ENCODE measurements around the gene MIA2.

MIA2 gene

GRCh38 chr14:39302124-39302810, 68.6 kb downstream of the MIA2 start:
- Histone ChIP-seq H3K9me3 (ENCODE audit: control insufficient read depth, low read length) (no peaks in the 10 kb centered on the region), H3K36me3 (ENCODE audit: control insufficient read depth, insufficient read depth, low read length) (peaks cover 7% of the 10 kb centered on the region), H3K4me3 (ENCODE audit: extremely low read depth, insufficient read depth, low read length, poor library complexity, severe bottlenecking) (no peak overlapping the region), H3K27ac (ENCODE audit: low read depth, low read length, severe bottlenecking) (no peak overlapping the region), H3K4me1 (ENCODE audit: control insufficient read depth, insufficient read depth, low read length, poor library complexity, severe bottlenecking) (no peaks in the 10 kb centered on the region)
- WGBS, 2 experiments (ENCODE audit: insufficient coverage in 2 of 2) = 75 to 100% methylated on average over 1 to 4 of the region's 4 CpGs

DNA sequence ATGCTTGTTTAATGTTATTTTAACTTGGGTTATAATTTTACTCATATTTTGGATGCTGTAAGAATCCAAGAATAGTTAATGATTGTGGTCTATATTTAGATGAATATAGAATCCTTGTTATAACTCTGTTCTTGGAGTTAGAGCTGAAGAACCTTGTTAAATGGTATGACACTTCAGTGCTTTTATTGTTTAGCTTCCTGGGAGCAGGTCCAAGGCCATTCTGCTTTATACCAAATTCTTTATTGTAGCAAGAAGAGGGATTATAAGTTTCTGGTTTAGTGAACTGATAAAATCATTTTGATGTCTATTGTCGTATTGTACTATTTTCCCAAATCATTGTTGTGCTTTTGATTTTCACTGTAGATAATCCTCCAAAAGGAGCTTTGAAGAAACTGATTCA, 69.4 kb downstream of the MIA2 start:
- Histone ChIP-seq H3K36me3 (ENCODE audit: control insufficient read depth, insufficient read depth, low read length) (peaks cover 7% of the 10 kb centered on the region), H3K4me1 (ENCODE audit: control insufficient read depth, insufficient read depth, low read length, poor library complexity, severe bottlenecking) (no peaks in the 10 kb centered on the region), H3K4me3 (ENCODE audit: extremely low read depth, insufficient read depth, low read length, poor library complexity, severe bottlenecking) (no peak overlapping the region), H3K27ac (ENCODE audit: low read depth, low read length, severe bottlenecking) (no peak overlapping the region), H3K9me3 (ENCODE audit: control insufficient read depth, low read length) (no peaks in the 10 kb centered on the region)
- no CpG with 5 or more reads among the region's 1 CpG for WGBS, 2 experiments (ENCODE audit: insufficient coverage in 2 of 2)

GRCh38 chr14:39307815-39308214, 74.1 kb downstream of the MIA2 start:
- no peaks in the 10 kb centered on the region for H3K36me3 ChIP-seq (ENCODE audit: control insufficient read depth, insufficient read depth, low read length)
- 100% methylated on average over 1 of the region's 3 CpGs; no CpG with 5 or more reads in 1 of the 2 experiments for WGBS, 2 experiments (ENCODE audit: insufficient coverage in 2 of 2)
- no peak overlapping the region for H3K27ac ChIP-seq (ENCODE audit: low read depth, low read length, severe bottlenecking)
- no peaks in the 10 kb centered on the region for H3K4me1 ChIP-seq (ENCODE audit: control insufficient read depth, insufficient read depth, low read length, poor library complexity, severe bottlenecking)
- H3K4me3 ChIP-seq (ENCODE audit: extremely low read depth, insufficient read depth, low read length, poor library complexity, severe bottlenecking) = no peak overlapping the region
- no peaks in the 10 kb centered on the region for H3K9me3 ChIP-seq (ENCODE audit: control insufficient read depth, low read length)

GRCh38 chr14:39310051-39310450, 76.3 kb downstream of the MIA2 start:
- Histone ChIP-seq H3K4me3 (ENCODE audit: extremely low read depth, insufficient read depth, low read length, poor library complexity, severe bottlenecking) (no peak overlapping the region), H3K36me3 (ENCODE audit: control insufficient read depth, insufficient read depth, low read length) (no peaks in the 10 kb centered on the region), H3K9me3 (ENCODE audit: control insufficient read depth, low read length) (no peaks in the 10 kb centered on the region), H3K27ac (ENCODE audit: low read depth, low read length, severe bottlenecking) (no peak overlapping the region), H3K4me1 (ENCODE audit: control insufficient read depth, insufficient read depth, low read length, poor library complexity, severe bottlenecking) (no peaks in the 10 kb centered on the region)

DNA sequence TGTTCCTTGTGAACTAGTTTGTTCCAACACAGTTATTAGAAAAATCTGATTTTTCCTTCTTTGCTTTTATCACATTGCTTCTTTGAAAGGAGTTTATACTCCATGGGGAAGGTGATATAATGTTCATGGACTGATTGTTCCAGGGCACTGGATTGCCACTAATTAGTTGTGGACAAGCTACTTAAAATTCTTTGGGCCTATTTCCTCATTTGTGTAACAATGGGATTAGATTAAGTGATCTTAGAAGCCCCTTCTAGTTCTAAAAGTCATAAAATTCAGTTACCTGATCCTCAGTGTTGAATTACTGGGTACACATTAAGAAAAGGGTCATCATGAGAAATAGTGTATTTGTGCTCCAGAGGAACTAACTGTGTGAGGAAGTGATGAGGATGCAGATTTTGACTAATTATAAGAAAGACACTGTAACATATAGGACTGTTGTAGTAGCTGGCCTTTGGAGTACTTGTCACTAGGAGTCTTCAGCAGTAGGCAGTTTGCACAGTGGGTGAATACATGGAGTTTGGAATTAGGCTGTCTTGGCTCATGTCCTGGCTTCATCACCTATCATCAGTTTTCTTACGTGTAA, 82.2 kb downstream of the MIA2 start:
- Histone ChIP-seq H3K4me1 (ENCODE audit: control insufficient read depth, insufficient read depth, low read length, poor library complexity, severe bottlenecking) (no peaks in the 10 kb centered on the region), H3K27ac (ENCODE audit: low read depth, low read length, severe bottlenecking) (no peak overlapping the region), H3K36me3 (ENCODE audit: control insufficient read depth, insufficient read depth, low read length) (peaks cover 13% of the 10 kb centered on the region), H3K9me3 (ENCODE audit: control insufficient read depth, low read length) (no peaks in the 10 kb centered on the region), H3K4me3 (ENCODE audit: extremely low read depth, insufficient read depth, low read length, poor library complexity, severe bottlenecking) (no peak overlapping the region)
- no CpG with 5 or more reads among the region's 1 CpG for WGBS, 2 experiments (ENCODE audit: insufficient coverage in 2 of 2)

GRCh38 chr14:39316830-39317553, 83.3 kb downstream of the MIA2 start:
- Histone ChIP-seq H3K27ac (ENCODE audit: low read depth, low read length, severe bottlenecking) (no peak overlapping the region), H3K4me3 (ENCODE audit: extremely low read depth, insufficient read depth, low read length, poor library complexity, severe bottlenecking) (no peak overlapping the region), H3K9me3 (ENCODE audit: control insufficient read depth, low read length) (no peaks in the 10 kb centered on the region), H3K36me3 (ENCODE audit: control insufficient read depth, insufficient read depth, low read length) (peaks cover 19% of the 10 kb centered on the region), H3K4me1 (ENCODE audit: control insufficient read depth, insufficient read depth, low read length, poor library complexity, severe bottlenecking) (no peaks in the 10 kb centered on the region)
- WGBS, 2 experiments (ENCODE audit: insufficient coverage in 2 of 2) = 89 to 91% methylated on average over 4 to 5 of the region's 8 CpGs

GRCh38 chr14:39318574-39318973, 84.9 kb downstream of the MIA2 start:
- H3K4me1 ChIP-seq (ENCODE audit: control insufficient read depth, insufficient read depth, low read length, poor library complexity, severe bottlenecking) = no peaks in the 10 kb centered on the region
- H3K4me3 ChIP-seq (ENCODE audit: extremely low read depth, insufficient read depth, low read length, poor library complexity, severe bottlenecking) = no peak overlapping the region
- H3K27ac ChIP-seq (ENCODE audit: low read depth, low read length, severe bottlenecking) = no peak overlapping the region
- H3K9me3 ChIP-seq (ENCODE audit: control insufficient read depth, low read length) = no peaks in the 10 kb centered on the region
- peaks cover 22% of the 10 kb centered on the region for H3K36me3 ChIP-seq (ENCODE audit: control insufficient read depth, insufficient read depth, low read length)
- 95 to 100% methylated on average over 1 to 2 of the region's 2 CpGs for WGBS, 2 experiments (ENCODE audit: insufficient coverage in 2 of 2)

DNA sequence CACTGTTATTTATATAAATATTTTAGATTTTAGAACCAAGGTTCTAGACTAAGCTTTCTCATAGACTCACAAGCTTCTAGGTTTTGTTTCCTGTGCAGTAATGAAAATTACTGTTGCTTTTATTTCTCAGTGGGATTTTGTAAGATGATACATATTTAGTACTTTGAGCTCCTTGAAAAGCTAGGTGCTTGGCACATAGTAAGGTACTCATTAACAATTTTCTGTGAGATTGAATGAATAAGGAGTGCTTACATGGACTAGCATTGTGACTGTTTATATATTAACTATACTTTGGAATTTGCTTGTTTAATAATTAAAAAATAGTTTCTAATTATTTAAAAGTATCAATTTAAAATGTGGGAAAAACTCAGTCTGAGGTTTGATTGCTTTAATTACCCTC, 85.7 kb downstream of the MIA2 start:
- H3K4me1 ChIP-seq (ENCODE audit: control insufficient read depth, insufficient read depth, low read length, poor library complexity, severe bottlenecking) = no peaks in the 10 kb centered on the region
- H3K36me3 ChIP-seq (ENCODE audit: control insufficient read depth, insufficient read depth, low read length) = peaks cover 22% of the 10 kb centered on the region
- no peak overlapping the region for H3K4me3 ChIP-seq (ENCODE audit: extremely low read depth, insufficient read depth, low read length, poor library complexity, severe bottlenecking)
- no peak overlapping the region for H3K27ac ChIP-seq (ENCODE audit: low read depth, low read length, severe bottlenecking)
- H3K9me3 ChIP-seq (ENCODE audit: control insufficient read depth, low read length) = no peaks in the 10 kb centered on the region

- Histone ChIP-seq H3K36me3 (ENCODE audit: control insufficient read depth, insufficient read depth, low read length) (peaks cover 22% of the 10 kb centered on the region), H3K9me3 (ENCODE audit: control insufficient read depth, low read length) (no peaks in the 10 kb centered on the region), H3K4me1 (ENCODE audit: control insufficient read depth, insufficient read depth, low read length, poor library complexity, severe bottlenecking) (no peaks in the 10 kb centered on the region), H3K27ac (ENCODE audit: low read depth, low read length, severe bottlenecking) (no peak overlapping the region), H3K4me3 (ENCODE audit: extremely low read depth, insufficient read depth, low read length, poor library complexity, severe bottlenecking) (no peak overlapping the region)
- no CpG with 5 or more reads among the region's 1 CpG for WGBS, 2 experiments (ENCODE audit: insufficient coverage in 2 of 2)
Measured at GRCh38 chr14:39320318-39320717, 86.6 kb downstream of the MIA2 start.

DNA sequence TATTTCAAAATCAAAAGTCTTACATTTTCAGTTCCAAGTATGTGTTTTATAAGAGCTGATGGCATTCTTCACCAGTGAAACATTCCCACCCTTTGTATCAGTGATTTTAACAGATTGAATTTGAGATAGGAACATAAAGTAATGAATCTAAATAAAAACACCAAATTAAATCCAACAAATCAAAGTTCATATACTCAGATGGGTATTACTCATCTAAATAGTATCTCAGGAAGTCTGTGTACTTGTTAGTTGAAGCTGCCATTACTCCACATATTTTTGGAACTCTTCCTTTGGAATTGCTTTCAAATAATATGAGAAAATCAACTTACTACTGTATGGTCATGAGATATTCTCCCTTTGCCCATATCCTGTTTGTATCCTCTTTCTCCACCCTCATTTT, 89.1 kb downstream of the MIA2 start:
- Histone ChIP-seq H3K4me3 (ENCODE audit: extremely low read depth, insufficient read depth, low read length, poor library complexity, severe bottlenecking) (no peak overlapping the region), H3K4me1 (ENCODE audit: control insufficient read depth, insufficient read depth, low read length, poor library complexity, severe bottlenecking) (no peaks in the 10 kb centered on the region), H3K27ac (ENCODE audit: low read depth, low read length, severe bottlenecking) (no peak overlapping the region), H3K36me3 (ENCODE audit: control insufficient read depth, insufficient read depth, low read length) (peaks cover 21% of the 10 kb centered on the region), H3K9me3 (ENCODE audit: control insufficient read depth, low read length) (no peaks in the 10 kb centered on the region)

- WGBS, 2 experiments (ENCODE audit: insufficient coverage in 2 of 2) = no CpG with 5 or more reads among the region's 2 CpGs
- Histone ChIP-seq H3K4me3 (ENCODE audit: extremely low read depth, insufficient read depth, low read length, poor library complexity, severe bottlenecking) (no peak overlapping the region), H3K9me3 (ENCODE audit: control insufficient read depth, low read length) (no peaks in the 10 kb centered on the region), H3K27ac (ENCODE audit: low read depth, low read length, severe bottlenecking) (no peak overlapping the region), H3K4me1 (ENCODE audit: control insufficient read depth, insufficient read depth, low read length, poor library complexity, severe bottlenecking) (no peaks in the 10 kb centered on the region), H3K36me3 (ENCODE audit: control insufficient read depth, insufficient read depth, low read length) (peaks cover 21% of the 10 kb centered on the region)
Measured at GRCh38 chr14:39324097-39324496, 90.4 kb downstream of the MIA2 start.

All from mesodermal cell (in vitro differentiated cells).